ENCODE measurements around the gene ASRGL1.

Gene ASRGL1

GRCh38 chr11:62392506-62392905 lies 55.3 kb downstream of the ASRGL1 start:
- DNase-seq (ENCODE audit: low spot score) = no peak
- Mint-ChIP-seq H3K27me3 (ENCODE audit: low read depth) (peaks cover 5% of the 10 kb centered on the region), H3K4me3 (no peak overlapping the region), H3K4me1 (ENCODE audit: low read depth) (peaks cover 9% of the 10 kb centered on the region), H3K9me3 (no peaks in the 10 kb centered on the region), H3K27ac (no peak overlapping the region), H3K36me3 (ENCODE audit: low read depth) (no peaks in the 10 kb centered on the region)

- no peaks in the 10 kb centered on the region for H3K9me3 Mint-ChIP-seq
- no peak overlapping the region for H3K4me3 Mint-ChIP-seq
- H3K36me3 Mint-ChIP-seq (ENCODE audit: low read depth) = no peaks in the 10 kb centered on the region
- DNase-seq (ENCODE audit: low spot score) = no peak
- no peak overlapping the region for H3K27ac Mint-ChIP-seq
- peaks cover 8% of the 10 kb centered on the region for H3K4me1 Mint-ChIP-seq (ENCODE audit: low read depth)
- peaks cover 5% of the 10 kb centered on the region for H3K27me3 Mint-ChIP-seq (ENCODE audit: low read depth)
Measured at GRCh38 chr11:62393061-62393611, 55.9 kb downstream of the ASRGL1 start.

DNA sequence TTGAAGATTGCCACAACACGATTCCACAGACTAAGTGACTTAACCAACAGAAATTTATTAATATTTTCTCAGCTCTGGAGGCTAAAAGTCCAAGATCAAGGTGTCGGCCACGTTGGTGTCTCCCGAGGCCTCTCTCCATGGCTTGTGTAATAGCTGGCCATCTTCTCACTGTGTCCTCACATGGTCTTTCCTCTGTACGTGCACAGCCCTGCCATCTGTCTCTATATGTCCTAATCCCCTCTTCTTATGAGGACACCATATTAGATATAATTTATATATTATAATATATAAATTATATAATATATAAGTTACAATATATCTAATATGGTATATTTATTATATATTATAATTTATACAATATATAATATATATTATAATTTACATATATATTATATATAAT lies 56.5 kb downstream of the ASRGL1 start:
- Mint-ChIP-seq H3K4me3 (no peak overlapping the region), H3K9me3 (no peaks in the 10 kb centered on the region), H3K4me1 (ENCODE audit: low read depth) (peaks cover 10% of the 10 kb centered on the region), H3K27me3 (ENCODE audit: low read depth) (peaks cover 5% of the 10 kb centered on the region), H3K36me3 (ENCODE audit: low read depth) (no peaks in the 10 kb centered on the region), H3K27ac (no peak overlapping the region)
- no peak for DNase-seq (ENCODE audit: low spot score)

- H3K27me3 Mint-ChIP-seq (ENCODE audit: low read depth) = no peaks in the 10 kb centered on the region
Measured at GRCh38 chr11:62394825-62395538, 57.7 kb downstream of the ASRGL1 start.

DNA sequence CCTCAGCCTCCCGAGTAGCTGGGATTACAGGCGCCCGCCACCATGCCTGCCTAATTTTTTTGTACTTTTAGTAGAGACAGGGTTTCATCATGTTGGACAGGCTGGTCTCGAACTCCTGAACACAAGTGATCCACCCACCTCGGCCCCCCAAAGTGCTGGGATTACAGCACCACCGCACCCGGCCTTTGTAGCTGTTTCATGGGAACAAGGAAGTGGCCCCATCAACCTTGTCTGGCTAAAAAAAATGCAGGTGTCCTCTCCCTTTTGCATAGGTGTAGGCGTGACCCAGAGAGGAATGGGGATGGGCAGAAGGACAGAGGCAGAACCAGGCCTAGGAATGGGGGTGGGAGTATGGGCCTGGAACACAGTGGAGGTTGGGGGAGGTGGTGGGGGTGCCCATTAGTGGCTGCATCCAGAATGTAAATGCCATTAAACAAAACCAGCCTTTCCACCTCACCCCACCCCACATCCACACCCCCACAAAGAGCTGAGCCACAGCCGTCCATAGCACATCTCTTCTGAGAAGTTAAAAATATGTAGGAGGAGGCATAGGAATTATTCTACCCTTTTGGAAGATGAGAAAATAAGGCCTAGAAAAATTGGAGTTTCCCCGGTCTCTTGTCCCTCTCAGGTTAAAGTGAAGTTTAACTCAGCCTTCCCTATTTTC lies 58.8 kb downstream of the ASRGL1 start:
- Mint-ChIP-seq H3K4me3 (no peak overlapping the region), H3K36me3 (ENCODE audit: low read depth) (peaks cover 2% of the 10 kb centered on the region), H3K4me1 (ENCODE audit: low read depth) (peaks cover 8% of the 10 kb centered on the region), H3K9me3 (no peaks in the 10 kb centered on the region), H3K27ac (no peak overlapping the region), H3K27me3 (ENCODE audit: low read depth) (no peaks in the 10 kb centered on the region)
- DNase-seq (ENCODE audit: low spot score) = no peak

More at GRCh38 chr11:62394825-62395538, 57.7 kb downstream of the ASRGL1 start:
- H3K4me1 Mint-ChIP-seq (ENCODE audit: low read depth) = peaks cover 8% of the 10 kb centered on the region
- no peak overlapping the region for H3K4me3 Mint-ChIP-seq
- no peak overlapping the region for H3K27ac Mint-ChIP-seq
- DNase-seq (ENCODE audit: low spot score) = peak; percentile 47
- no peaks in the 10 kb centered on the region for H3K9me3 Mint-ChIP-seq
- H3K36me3 Mint-ChIP-seq (ENCODE audit: low read depth) = peaks cover 2% of the 10 kb centered on the region

- DNase-seq (ENCODE audit: low spot score) = no peak
- Mint-ChIP-seq H3K4me3 (no peak overlapping the region), H3K27me3 (ENCODE audit: low read depth) (no peaks in the 10 kb centered on the region), H3K27ac (no peak overlapping the region), H3K36me3 (ENCODE audit: low read depth) (peaks cover 2% of the 10 kb centered on the region), H3K9me3 (no peaks in the 10 kb centered on the region), H3K4me1 (ENCODE audit: low read depth) (peaks cover 26% of the 10 kb centered on the region)
Measured at GRCh38 chr11:62398011-62398994, 61.1 kb downstream of the ASRGL1 start.

DNA sequence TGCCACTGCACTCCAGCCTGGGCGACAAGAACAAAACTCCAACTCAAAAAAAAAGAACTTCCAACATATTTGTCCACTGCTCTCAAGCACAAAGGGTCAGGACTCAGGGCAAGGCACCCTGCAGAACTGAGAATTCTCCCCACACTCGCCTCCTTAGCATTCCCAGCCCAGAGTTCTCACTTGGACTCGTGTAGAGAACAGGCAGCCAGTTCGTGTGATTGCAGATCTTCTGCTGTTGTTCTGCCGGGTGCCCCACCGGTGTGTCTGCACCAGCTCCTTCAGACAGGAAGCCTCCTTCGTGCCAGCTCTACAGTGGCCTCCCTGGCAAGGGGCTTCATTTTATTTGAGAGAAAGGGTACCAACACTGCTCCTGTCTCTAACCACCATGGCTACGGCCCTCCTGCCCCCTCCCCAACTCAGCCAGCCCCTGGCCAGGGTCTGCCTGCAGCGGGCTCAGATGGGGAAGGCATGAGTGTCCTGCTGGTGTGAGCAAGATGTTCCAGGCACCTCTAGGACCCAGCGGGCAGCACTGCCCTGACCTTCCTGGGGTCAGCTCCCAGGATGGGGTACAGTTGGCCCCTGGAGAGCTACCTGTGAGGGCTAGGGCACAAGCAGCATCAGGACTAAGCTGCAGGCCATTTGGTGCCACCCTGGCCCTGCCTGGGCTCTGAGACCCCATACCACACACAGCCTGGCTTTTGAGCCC lies 62.1 kb downstream of the ASRGL1 start:
- no peak for DNase-seq (ENCODE audit: low spot score)
- Mint-ChIP-seq H3K27me3 (ENCODE audit: low read depth) (no peaks in the 10 kb centered on the region), H3K4me3 (no peak overlapping the region), H3K36me3 (ENCODE audit: low read depth) (peaks cover 2% of the 10 kb centered on the region), H3K27ac (peak overlapping the region; percentile 34), H3K4me1 (ENCODE audit: low read depth) (peaks cover 25% of the 10 kb centered on the region), H3K9me3 (no peaks in the 10 kb centered on the region)

DNA sequence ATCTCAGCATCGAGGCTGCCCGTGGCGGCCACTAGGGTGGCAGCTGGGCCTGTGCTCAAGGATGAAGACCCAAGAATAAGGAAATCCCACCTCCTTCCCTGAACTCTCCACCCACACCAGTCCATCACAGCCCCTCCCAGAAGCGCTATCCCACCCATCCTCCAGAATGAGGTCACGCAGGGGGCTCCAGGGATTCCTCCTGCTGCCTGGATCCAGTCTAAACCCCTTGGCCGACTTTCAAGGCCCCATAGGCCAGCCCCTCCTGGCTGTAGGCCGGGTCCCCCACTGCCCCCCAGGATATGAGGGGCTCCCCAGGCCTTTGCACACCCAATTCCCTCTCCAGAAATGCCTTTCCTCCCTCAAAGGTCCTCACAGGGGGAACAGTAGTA lies 62.6 kb downstream of the ASRGL1 start:
- Mint-ChIP-seq H3K27me3 (ENCODE audit: low read depth) (peaks cover 1% of the 10 kb centered on the region), H3K27ac (no peak overlapping the region), H3K4me3 (no peak overlapping the region), H3K4me1 (ENCODE audit: low read depth) (peaks cover 25% of the 10 kb centered on the region), H3K9me3 (no peaks in the 10 kb centered on the region), H3K36me3 (ENCODE audit: low read depth) (peaks cover 2% of the 10 kb centered on the region)
- DNase-seq (ENCODE audit: low spot score) = no peak

DNA sequence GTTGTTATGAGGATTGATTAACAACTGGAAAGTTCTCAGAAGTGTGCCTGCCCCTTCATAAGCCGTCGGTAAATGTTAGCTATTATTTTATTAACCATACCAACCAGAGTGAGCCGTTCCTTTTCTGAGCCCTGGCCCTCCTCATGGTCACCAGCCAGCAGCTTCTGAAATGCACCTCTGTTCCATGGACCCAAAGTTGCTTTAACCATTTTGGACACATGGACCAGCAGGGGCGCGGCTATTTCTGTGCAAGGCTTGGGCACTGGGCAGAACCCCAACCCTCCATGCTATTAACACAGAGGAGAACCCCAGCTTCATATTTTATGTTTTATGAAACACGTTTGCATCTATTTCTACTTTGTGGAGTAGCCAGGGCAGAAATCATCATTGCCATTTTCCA lies 63.0 kb downstream of the ASRGL1 start:
- no peak for DNase-seq (ENCODE audit: low spot score)
- Mint-ChIP-seq H3K27me3 (ENCODE audit: low read depth) (peaks cover 3% of the 10 kb centered on the region), H3K36me3 (ENCODE audit: low read depth) (peaks cover 2% of the 10 kb centered on the region), H3K9me3 (no peaks in the 10 kb centered on the region), H3K4me3 (no peak overlapping the region), H3K4me1 (ENCODE audit: low read depth) (peaks cover 24% of the 10 kb centered on the region), H3K27ac (no peak overlapping the region)

DNA sequence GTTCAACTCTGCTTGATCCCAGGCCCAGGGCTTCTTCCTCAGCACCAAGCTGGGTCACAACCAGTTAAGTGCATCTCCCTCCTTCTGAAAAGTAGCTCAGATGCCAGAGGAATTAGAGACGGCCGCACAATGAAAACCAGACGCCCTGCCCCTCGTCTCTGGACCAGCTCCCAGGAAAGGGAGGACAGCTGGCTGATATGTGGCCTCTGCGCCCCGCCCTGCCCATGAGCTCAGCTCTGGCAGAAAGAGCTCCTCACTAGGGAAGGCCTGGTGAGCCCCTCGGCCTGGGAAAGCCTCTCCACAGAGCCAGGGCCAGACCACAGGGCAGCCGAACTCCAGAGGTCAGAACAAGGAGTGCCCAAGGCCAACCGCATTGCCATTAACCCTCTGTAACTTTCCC lies 63.5 kb downstream of the ASRGL1 start:
- no peaks in the 10 kb centered on the region for H3K9me3 Mint-ChIP-seq
- no peak overlapping the region for H3K27ac Mint-ChIP-seq
- no peak overlapping the region for H3K4me3 Mint-ChIP-seq
- H3K27me3 Mint-ChIP-seq (ENCODE audit: low read depth) = peaks cover 3% of the 10 kb centered on the region
- peaks cover 24% of the 10 kb centered on the region for H3K4me1 Mint-ChIP-seq (ENCODE audit: low read depth)
- DNase-seq (ENCODE audit: low spot score) = no peak
- peaks cover 2% of the 10 kb centered on the region for H3K36me3 Mint-ChIP-seq (ENCODE audit: low read depth)

DNA sequence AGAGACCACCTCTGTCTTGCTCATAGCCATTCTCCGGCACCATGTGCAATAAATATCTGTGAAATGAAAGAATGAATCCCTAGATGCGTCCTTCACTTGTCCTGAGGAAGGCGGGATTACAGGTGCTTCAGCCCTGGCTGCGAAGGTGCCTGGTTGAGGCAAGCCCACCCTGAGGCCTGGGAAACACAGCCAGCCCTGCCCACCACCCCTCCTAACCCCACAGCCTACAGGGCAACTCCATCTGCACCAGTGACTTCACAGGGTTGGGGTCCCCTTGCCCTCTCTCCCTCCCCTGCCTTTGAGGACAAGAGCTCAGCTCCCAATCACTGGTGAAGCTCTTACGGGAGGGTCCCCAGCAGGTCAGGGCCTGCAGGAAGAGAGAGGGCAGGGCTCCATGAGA lies 64.1 kb downstream of the ASRGL1 start:
- H3K36me3 Mint-ChIP-seq (ENCODE audit: low read depth) = peaks cover 2% of the 10 kb centered on the region
- H3K4me1 Mint-ChIP-seq (ENCODE audit: low read depth) = peaks cover 24% of the 10 kb centered on the region
- peak overlapping the region; percentile 82 for H3K4me3 Mint-ChIP-seq
- peak overlapping the region; percentile 92 for H3K27ac Mint-ChIP-seq
- H3K27me3 Mint-ChIP-seq (ENCODE audit: low read depth) = peaks cover 6% of the 10 kb centered on the region
- no peaks in the 10 kb centered on the region for H3K9me3 Mint-ChIP-seq
- DNase-seq (ENCODE audit: low spot score) = no peak

GRCh38 chr11:62401811-62402210 lies 64.6 kb downstream of the ASRGL1 start:
- H3K4me3 Mint-ChIP-seq = peak overlapping the region; percentile 82
- peaks cover 24% of the 10 kb centered on the region for H3K4me1 Mint-ChIP-seq (ENCODE audit: low read depth)
- DNase-seq (ENCODE audit: low spot score) = no peak
- H3K27me3 Mint-ChIP-seq (ENCODE audit: low read depth) = peaks cover 7% of the 10 kb centered on the region
- H3K9me3 Mint-ChIP-seq = no peaks in the 10 kb centered on the region
- peak overlapping the region; percentile 92 for H3K27ac Mint-ChIP-seq
- H3K36me3 Mint-ChIP-seq (ENCODE audit: low read depth) = peaks cover 2% of the 10 kb centered on the region

DNA sequence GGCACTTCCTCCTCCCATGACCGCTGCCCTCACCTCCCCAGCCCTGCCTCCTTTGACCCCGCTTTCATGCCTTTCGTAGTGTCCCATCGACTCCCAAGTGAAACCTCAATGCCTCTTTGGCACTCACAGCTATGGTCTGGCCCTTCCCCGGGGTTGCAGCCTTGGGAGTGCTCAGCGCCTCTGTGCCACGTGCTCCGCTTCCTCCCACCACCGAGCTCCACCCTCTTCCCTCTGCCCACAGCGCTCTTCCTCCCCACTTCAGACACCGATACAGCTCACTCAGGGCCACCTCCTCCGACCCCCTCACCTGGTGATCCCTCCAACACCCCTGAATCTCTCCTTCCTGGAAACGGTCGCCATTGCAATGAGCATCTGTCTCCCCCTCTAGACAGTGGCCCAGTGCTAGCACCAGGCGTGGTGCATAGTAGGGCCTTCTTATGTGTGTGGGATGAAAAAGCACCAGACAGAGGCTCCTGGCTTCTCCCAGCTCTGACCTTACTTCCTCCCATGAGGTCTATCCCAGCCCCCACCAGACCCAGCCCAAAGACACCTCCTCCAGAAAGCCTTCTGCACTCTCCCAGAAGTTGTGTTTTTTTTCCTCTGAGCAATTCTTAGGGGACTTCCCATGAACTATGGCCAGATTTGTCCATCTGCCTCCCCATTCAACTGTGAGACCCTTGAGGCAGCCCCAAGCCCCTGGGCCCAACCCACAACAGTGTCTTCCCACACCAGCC lies 65.1 kb downstream of the ASRGL1 start:
- Mint-ChIP-seq H3K4me3 (peak overlapping the region; percentile 82), H3K4me1 (ENCODE audit: low read depth) (peaks cover 24% of the 10 kb centered on the region), H3K27ac (peak overlapping the region; percentile 92), H3K36me3 (ENCODE audit: low read depth) (peaks cover 2% of the 10 kb centered on the region), H3K9me3 (no peaks in the 10 kb centered on the region), H3K27me3 (ENCODE audit: low read depth) (peaks cover 7% of the 10 kb centered on the region)
- peak; percentile 42 for DNase-seq (ENCODE audit: low spot score)

Data from T-helper 2 cell treated with Interferon-gamma antibody and Interleukin-4, amounts not matched to agents 5 μg/mL and 100 μg/mL, for 36 hours (primary cell).